IPS-NIHi11 (cell line): ENCODE data around the gene SRI.
"Not testable (repeated sequence)": the region's sequence is repeated elsewhere in the genome, so short reads cannot be mapped to it uniquely, and the experiment has no call there.

Experiments used
- DNase-seq: peaks from one replicate; pipeline ENCODE4 v3.0.0; 2012; ENCODE audit warnings: mixed read lengths, low spot score

The SRI gene

GRCh38 chr7:88219781-88220747, at the start of gene SRI:
SRI (minus strand) TSS chr7:88220038; CDS start chr7:88220026, 12 bp downstream.
- DNase-seq = peak; percentile 94

DNA sequence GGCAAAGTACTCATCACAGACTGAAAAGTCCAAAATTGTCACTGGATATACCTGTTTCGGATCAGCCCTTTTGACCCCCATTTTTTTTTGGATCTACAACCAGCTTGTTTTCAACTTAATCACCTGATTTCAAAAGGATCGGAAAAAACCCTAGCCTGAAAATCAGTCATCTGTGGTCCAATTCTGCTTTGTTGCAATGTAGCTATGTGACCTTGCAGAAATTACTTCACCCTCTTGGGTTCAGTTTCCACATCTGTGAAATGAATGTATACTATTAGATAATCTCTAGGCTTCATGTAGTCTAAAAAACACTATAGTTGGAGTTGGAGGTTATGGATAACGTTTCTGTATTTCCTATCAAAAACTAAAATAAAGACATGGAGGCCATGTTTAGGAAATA, 49.7 kb upstream of the SRI start:
- DNase-seq = no peak

DNA sequence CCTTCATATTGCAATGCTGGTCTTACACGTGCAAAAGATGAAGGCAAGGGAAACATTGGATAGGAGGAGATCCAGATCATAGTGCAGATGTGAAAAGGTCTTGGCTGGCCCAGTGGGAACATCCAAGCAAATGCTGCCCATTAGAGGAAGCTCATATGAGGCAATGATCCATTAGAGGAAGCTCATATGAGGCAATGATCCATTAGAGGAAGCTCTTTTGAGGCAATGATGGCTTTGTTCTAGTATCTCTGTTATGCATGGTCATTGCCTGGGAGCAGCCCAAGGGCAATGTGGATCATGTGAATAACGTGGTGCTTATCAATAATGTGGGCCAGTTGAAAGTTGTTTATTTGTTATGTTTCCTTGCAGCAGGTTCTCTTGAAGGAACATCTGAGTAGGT, 49.0 kb upstream of the SRI start:
- DNase-seq = no peak

DNA sequence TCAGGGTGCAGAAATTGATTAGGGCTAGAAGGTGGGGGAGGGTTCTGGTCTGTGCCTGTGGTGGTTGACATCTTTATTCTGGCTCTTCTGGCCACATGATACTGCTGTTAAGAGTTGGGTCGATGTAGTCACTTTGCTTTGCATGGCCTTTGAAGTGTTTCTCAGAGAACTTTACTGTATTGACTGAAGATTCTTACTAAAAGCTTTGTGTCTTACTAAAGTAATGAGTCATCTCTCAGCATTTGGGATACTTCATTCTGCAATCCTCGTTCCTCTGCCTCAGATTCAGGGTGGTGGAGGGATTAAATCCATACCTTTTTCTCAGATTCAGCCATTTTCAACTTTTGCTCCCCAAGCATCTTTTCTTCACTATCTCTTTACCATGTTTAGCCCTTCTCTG, 48.2 kb upstream of the SRI start:
- DNase-seq = no peak

- DNase-seq = no peak
Observed at GRCh38 chr7:88267421-88267820, 47.6 kb upstream of the SRI start.

DNA sequence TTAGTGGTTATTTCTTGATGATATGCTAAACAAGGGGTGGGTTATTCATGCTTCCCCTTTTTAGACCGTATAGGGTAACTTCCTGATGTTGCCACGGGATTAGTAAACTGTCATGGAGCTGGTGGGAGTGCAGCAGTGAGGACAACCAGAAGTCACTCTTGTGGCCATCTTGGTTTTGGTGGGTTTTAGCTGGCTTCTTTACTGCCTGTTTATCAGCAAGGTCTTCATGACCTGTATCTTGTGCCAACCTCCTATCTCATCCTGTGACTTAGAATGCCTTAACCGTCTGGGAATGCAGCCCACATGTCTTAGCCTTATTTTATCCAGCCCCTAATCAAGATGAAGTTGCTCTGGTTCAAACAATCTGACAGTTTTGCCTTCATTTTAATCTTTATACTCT, 45.1 kb upstream of the SRI start:
- DNase-seq = not testable (repeated sequence)

DNA sequence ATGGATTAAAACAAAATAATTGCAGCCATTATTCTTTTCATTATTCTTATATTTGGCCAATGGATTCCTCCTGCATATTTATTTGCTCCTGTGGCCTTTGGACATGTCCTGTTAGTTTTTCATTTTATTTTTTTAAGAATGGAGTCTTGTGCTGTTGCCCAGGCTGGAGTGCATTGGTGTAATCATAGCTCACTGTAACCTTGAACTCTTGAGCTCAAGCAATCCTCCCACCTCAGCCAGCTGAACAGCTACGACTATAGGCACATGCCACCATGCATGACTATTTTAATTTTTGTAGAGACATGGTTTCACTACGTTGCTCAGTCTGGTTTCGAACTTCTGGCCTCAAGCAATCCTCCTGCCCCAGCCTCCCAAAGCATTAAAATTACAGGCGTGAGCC, 42.7 kb upstream of the SRI start:
- DNase-seq = no peak

DNA sequence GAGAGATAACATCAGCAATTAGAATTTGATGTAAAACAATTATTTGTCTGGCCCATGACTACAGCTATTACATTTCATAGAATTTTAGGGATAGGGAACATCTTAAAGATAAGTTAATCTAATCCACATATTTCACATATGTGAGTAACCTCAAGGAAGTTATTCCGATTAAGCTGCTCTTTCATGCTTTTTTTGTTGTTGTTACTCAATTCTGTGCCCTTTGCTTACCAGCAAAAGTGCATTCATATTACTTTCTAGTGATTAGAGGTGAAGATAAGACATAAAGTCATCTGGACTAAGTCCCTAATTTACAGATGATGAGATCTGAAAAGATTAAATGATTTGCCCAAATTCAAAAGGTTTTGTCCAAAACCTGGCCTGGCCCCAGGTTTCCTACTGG, 40.9 kb upstream of the SRI start:
- DNase-seq = no peak

- DNase-seq = no peak
Observed at GRCh38 chr7:88259656-88260380, 40.0 kb upstream of the SRI start.

DNA sequence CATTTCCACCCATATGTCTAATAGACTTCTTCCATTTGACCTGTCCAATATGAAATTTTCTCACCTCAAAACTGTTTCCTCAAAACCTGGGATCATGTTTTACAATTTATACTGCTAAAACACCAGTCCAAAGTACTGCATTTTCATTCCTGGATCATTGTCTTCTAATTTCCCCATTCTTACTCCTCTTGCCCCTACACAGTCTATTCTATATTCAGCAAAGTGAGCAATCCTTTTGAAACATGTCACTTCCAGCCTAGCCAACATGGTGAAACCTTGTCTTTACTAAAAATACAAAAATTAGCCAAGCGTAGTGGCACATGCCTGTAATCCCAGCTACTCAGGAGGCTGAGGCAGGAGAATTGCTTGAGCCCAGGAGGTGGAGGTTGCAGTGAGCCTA, 38.5 kb upstream of the SRI start:
- not testable (repeated sequence) for DNase-seq

GRCh38 chr7:88256906-88257305, 37.1 kb upstream of the SRI start:
- DNase-seq = no peak

- peak; percentile 31 for DNase-seq
Observed at GRCh38 chr7:88254721-88255424, 35.0 kb upstream of the SRI start.

DNA sequence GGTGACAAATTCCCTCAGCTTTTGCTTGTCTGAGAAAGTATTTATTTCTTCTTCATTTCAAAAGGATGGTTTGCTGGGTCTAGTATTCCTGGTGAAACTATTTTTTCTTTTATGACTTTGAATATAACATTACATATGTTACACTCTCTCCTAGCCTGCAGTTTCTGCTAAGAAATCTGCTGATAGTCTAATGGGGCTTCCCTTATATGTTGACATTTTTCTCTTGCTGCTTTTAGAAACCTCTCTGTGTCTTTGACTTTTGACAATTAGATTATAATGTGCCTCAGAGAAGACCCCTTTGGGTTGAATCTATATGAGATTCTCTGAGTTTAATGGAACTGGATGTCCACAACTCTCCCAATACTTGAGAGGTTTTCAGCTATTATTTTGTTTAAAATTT, 33.8 kb upstream of the SRI start:
- DNase-seq = no peak

DNA sequence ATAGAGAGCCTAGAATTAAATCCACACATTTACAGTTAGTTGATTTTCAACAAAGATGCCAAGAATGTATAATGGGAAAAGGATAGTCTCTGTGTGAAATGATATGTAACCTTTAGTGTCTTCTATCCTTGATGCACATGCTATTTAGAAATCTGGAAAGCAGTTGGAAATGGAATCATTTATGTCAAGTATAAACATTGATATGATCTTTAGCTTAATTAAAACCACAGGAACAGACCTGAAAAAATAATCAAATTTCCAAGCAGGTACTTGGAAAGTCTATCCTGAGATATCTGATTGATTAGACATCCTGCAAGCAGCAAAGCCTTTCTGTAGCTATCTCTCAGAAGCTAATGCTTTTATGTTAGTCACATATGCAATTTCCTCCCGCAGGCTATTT, 24.4 kb upstream of the SRI start:
- DNase-seq = no peak

DNA sequence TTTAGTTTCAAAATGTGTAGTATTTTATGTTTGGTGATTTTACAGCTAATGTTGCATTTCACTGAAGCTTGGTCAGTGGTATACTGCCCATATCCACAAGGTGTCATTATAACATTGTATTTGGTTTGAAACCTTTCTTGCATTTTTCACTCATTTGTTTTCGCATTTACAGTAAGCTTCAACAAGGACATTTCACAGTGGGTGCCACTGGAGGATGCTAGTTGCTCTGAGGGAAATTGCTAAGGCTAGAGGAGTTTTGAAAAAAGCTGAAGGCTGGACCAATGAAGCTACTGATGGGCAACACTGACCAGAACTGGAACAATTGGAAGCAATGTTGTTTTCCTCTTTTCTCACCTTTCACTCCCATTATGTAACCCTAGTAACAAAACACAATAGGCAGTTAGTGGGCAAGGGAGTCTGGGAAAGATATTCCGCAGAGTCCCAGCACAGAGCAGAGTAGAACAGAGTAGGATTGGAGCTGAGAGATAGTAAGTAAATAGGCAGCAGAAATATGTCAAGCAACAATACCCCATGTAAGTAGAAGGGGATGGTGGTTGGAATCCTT, 23.6 kb upstream of the SRI start:
- DNase-seq = peak; percentile 54

GRCh38 chr7:88239852-88240251, 20.0 kb upstream of the SRI start:
- no peak for DNase-seq

DNA sequence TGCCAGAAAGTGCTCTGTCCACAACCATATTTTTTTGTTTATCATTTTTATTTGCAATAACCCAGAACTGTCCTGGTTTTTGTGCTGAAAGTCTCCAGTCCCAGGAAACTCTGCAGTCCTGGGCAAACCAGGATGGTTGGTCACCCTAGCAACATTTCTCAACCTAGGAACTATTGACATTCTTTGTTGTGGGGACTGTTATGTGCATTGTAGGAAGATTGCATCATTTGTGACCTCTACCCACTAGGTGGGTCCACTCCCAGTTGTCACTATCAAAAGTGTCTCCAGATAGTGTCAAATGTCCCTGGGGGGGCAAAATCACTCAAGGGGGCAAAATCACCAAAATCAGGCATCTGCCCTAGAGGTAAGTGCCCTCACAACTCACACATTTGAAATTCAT, 14.0 kb upstream of the SRI start:
- no peak for DNase-seq

GRCh38 chr7:88230646-88231045, 10.8 kb upstream of the SRI start:
- DNase-seq = no peak

DNA sequence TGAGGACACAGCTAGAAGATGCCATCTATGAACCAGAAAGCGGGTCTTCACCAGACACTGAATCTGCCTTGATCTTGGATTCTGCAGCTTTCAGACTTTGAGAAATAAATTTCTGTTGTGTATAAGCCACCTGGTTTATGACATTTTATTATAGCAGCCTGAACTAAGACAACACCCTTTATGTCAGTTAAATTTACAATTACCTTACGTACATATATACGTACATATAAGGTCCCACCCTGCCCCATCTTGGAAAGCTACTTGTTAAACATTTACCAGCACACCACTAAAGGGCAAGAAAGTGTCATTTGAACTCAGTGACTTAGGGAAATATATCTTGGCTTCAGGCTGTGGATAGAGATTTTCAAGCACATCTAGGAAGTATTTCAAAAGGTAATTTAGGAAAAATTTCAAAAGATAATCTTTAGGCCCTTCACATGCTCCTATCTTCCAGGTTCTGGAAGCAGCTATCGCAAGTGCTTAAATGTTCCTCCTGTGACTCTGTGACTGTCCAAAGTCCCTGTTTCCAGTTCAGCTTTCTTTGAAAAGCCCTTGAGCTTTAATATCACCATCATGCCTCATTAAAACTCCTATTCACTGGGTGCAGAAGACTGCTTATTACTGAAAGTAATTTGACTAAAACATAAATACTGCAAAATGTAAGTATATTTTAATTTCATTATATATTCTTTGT, 9.6 kb upstream of the SRI start:
- no peak for DNase-seq

DNA sequence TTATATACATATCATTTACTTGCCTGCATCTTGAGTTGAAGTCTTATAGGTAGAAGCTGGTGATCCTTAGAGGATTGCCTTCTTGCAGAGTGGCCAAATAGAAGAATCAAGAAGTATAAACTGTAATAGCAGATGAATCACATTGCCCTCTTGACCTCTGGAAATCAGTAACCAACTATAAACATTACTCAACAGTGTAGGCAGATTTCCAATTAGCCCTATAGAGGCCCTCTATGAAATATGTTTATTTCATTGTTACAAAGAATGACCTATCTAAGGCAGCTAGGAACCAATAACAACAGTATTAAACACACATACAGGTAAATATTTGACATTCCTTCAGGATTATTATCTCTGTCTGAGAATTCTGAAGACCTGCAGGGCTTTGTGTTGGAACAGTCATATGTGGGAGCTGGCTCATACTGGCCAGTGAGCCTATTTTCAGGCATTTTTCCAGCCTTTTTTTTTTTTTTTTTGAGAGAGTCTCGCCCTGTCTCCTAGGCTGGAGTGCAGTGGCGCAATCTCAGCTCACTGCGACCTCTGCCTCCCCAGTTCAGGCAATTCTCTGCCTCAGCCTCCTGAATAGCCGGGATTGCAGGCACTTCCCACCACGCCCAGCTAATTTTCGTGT, 7.2 kb upstream of the SRI start:
- no peak for DNase-seq

DNA sequence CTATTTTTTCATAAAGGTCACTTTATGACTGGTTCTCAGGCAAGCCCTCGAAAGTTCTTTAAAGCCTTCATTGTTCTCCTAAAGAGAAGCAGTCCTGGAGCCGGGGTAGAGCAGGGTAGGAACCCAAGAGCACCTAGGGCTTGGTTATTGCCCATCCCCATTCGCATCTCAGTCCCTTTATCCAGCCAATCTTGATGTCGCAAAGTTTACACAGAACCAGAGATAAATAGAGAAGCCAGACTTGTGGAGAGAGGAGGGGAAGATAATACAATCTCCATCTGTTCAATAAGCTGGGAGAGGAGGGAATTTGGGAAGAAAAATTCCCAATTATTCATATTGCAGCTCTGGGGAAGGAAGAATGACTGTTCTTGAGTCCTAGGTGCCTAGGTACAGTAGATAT, 6.4 kb upstream of the SRI start:
- no peak for DNase-seq
